HCT116 (cell line): Measurements from ENCODE around the gene KIRREL2. TPM values are rescaled to one million over a fixed set of nuclear protein-coding genes. Genes with fewer than 3 reads are reported as not detected.

Experiments used
- ATAC-seq: fragments of 200-7000 bp; cut with Tn5 transposase; 2 replicates; pipeline ENCODE4 v1.9.1; 2020; ENCODE audit warnings: mild to moderate bottlenecking, moderate library complexity
- BruUV-seq: library from RNA; stranded (reverse); fragments of 400-500 nt; replicated peaks from 2 replicates; lab custom pipeline; 2021; lab: Mats Ljungman, UMichigan
- CTCF ChIA-PET: fragments of 300-600 bp; sonication (Branson Sonifier 250); formaldehyde crosslinking; loops from one replicate; lab custom pipeline; 2021; ENCODE audit warnings: antibody characterized with exemption; lab: Charles Lee
- POLR2A ChIA-PET: fragments of 300-600, 350-600 bp; sonication (Branson Sonifier 250); formaldehyde crosslinking; loops from one replicate; lab custom pipeline; 2021; ENCODE audit warnings: antibody characterized with exemption; lab: Charles Lee
- RAD21 ChIA-PET, 2 experiments: fragments of 300-600 bp; sonication (Branson Sonifier 250); formaldehyde crosslinking; loops; one replicate each; lab custom pipeline; 2023; ENCODE audit warnings: low total read pairs in 2 of 2; ENCODE audit not compliant: uncharacterized antibody in 2 of 2, unreplicated experiment in 2 of 2, low non-redundant PET in 1 of 2; lab: Charles Lee
- DNase-seq: peaks from one replicate; pipeline ENCODE4 v3.0.0-alpha.2; 2010; ENCODE audit warnings: low read depth, low spot score
- H2AFZ ChIP-seq: fragments of 200-600 bp; shearing (Covaris generic), sonication (generic); 2 replicates; pipeline ENCODE4 v1.6.1; 2017; ENCODE audit warnings: low read depth, mixed run types, mixed read lengths, antibody characterized with exemption, low read length; ENCODE audit not compliant: poor library complexity, severe bottlenecking
- H3K27ac ChIP-seq: 2 replicates; pipeline ENCODE4 v1.5.1; 2012; ENCODE audit warnings: low read depth, low read length
- H3K27me3 ChIP-seq: fragments of 200-600 bp; sonication (generic); 2 replicates; pipeline ENCODE4 v1.6.1; 2016; ENCODE audit warnings: mixed run types, low read length, mixed read lengths; ENCODE audit not compliant: insufficient read depth
- H3K36me3 ChIP-seq, 2 experiments: fragments of 200-500 bp in 1 of 2; fragments of 200-600 bp in 1 of 2; sonication (Bioruptor generic) in 1 of 2; sonication (generic) in 1 of 2; 2 replicates each; pipeline versions ENCODE4 v1.5.1 to v1.6.1; 2014 to 2016; ENCODE audit warnings: low read length in 2 of 2, inconsistent platforms in 1 of 2, mixed read lengths in 1 of 2, mixed run types in 1 of 2; ENCODE audit not compliant: insufficient read depth in 2 of 2, control insufficient read depth in 1 of 2
- H3K4me1 ChIP-seq, 2 experiments: fragments of 200-600 bp in 1 of 2; sonication (generic) in 1 of 2; 2 replicates each; pipeline versions ENCODE4 v1.5.1 to v1.6.1; 2012 to 2017; ENCODE audit warnings: low read length in 2 of 2, inconsistent platforms in 1 of 2, mild to moderate bottlenecking in 1 of 2, mixed read lengths in 1 of 2, mixed run types in 1 of 2, moderate library complexity in 1 of 2; ENCODE audit not compliant: insufficient read depth in 2 of 2, control insufficient read depth in 1 of 2
- H3K4me2 ChIP-seq: fragments of 200-600 bp; sonication (generic); 2 replicates; pipeline ENCODE4 v1.6.1; 2017; ENCODE audit warnings: mixed run types, low read length, mixed read lengths
- H3K4me3 ChIP-seq, 2 experiments: fragments of 200-600 bp in 1 of 2; sonication (generic) in 1 of 2; replicated peaks in 1 of 2; 2 replicates each; pipeline ENCODE4 v1.5.1; 2011 to 2016; ENCODE audit warnings: low read length in 2 of 2, control low read depth in 1 of 2, low read depth in 1 of 2, mild to moderate bottlenecking in 1 of 2, mixed read lengths in 1 of 2, mixed run types in 1 of 2
- H3K79me2 ChIP-seq: fragments of 200-600 bp; sonication (generic); 2 replicates; pipeline ENCODE4 v1.6.1; 2017; ENCODE audit warnings: mild to moderate bottlenecking, mixed run types, low read length, moderate library complexity, mixed read lengths; ENCODE audit not compliant: insufficient read depth
- H3K9ac ChIP-seq: fragments of 200-600 bp; sonication (generic); 2 replicates; pipeline ENCODE4 v1.6.1; 2016; ENCODE audit warnings: low read length, mixed read lengths
- H3K9me2 ChIP-seq: fragments of 200-600 bp; sonication (generic), shearing (Covaris generic); 2 replicates; pipeline ENCODE4 v1.6.1; 2017; ENCODE audit warnings: mixed run types, mild to moderate bottlenecking, moderate library complexity; ENCODE audit not compliant: insufficient read depth
- H3K9me3 ChIP-seq, 2 experiments: fragments of 200-500 bp in 1 of 2; fragments of 200-600 bp in 1 of 2; sonication (Bioruptor generic) in 1 of 2; sonication (generic) in 1 of 2; 2 replicates each; pipeline ENCODE4 v1.6.1; 2014 to 2017; ENCODE audit warnings: low read length in 2 of 2, mixed read lengths in 2 of 2, inconsistent platforms in 1 of 2, low read depth in 1 of 2, mild to moderate bottlenecking in 1 of 2, mixed run types in 1 of 2, moderate library complexity in 1 of 2; ENCODE audit not compliant: control insufficient read depth in 1 of 2, insufficient read depth in 1 of 2
- H4K20me1 ChIP-seq: fragments of 200-600 bp; sonication (generic), shearing (Covaris generic); 2 replicates; pipeline ENCODE4 v1.6.1; 2017; ENCODE audit warnings: mixed run types, mild to moderate bottlenecking, moderate library complexity; ENCODE audit not compliant: insufficient read depth
- CEBPB ChIP-seq: IDR thresholded peaks from 2 replicates; pipeline ENCODE4 v1.6.1; 2012; ENCODE audit warnings: low read depth
- CTCF ChIP-seq, 3 experiments: fragments of 200-600 bp in 1 of 3; sonication (generic) in 1 of 3; IDR thresholded peaks in 2 of 3; conservative IDR thresholded peaks in 1 of 3; 2 replicates each; pipeline ENCODE4 v1.5.1; 2012 to 2017; ENCODE audit warnings: low read depth in 2 of 3, low read length in 2 of 3, antibody characterized with exemption in 1 of 3, borderline replicate concordance in 1 of 3, control low read depth in 1 of 3, mild to moderate bottlenecking in 1 of 3, mixed read lengths in 1 of 3, mixed run types in 1 of 3, moderate library complexity in 1 of 3; ENCODE audit not compliant: insufficient read depth in 1 of 3
- ELF1 ChIP-seq: IDR thresholded peaks from 2 replicates; pipeline ENCODE4 v1.6.1; 2012; ENCODE audit warnings: low read depth, borderline replicate concordance
- EZH2 ChIP-seq: fragments of 200-600 bp; sonication (generic); IDR thresholded peaks from 2 replicates; pipeline ENCODE4 v1.6.1; 2017; ENCODE audit warnings: antibody characterized with exemption, mixed run types
- FOSL1 ChIP-seq: IDR thresholded peaks from 2 replicates; pipeline ENCODE4 v1.6.1; 2012; ENCODE audit warnings: low read depth
- JUND ChIP-seq: IDR thresholded peaks from 2 replicates; pipeline ENCODE4 v1.6.1; 2012
- MAX ChIP-seq: IDR thresholded peaks from 2 replicates; pipeline ENCODE4 v1.6.1; 2012
- POLR2A ChIP-seq: IDR thresholded peaks from 2 replicates; pipeline ENCODE4 v1.7.0; 2011; ENCODE audit warnings: borderline replicate concordance; ENCODE audit not compliant: insufficient read depth, insufficient read length; ENCODE audit errors: extremely low read depth
- RAD21 ChIP-seq: IDR thresholded peaks from 2 replicates; pipeline ENCODE4 v1.6.1; 2012; ENCODE audit warnings: low read depth, mild to moderate bottlenecking
- REST ChIP-seq: IDR thresholded peaks from 2 replicates; pipeline ENCODE4 v1.6.1; 2012; ENCODE audit warnings: low read depth
- SIN3A ChIP-seq: IDR thresholded peaks from 2 replicates; pipeline ENCODE4 v1.6.1; 2012; ENCODE audit warnings: low read depth
- SP1 ChIP-seq: IDR thresholded peaks from 2 replicates; pipeline ENCODE4 v1.6.1; 2012; ENCODE audit warnings: low read depth
- TCF7L2 ChIP-seq: IDR thresholded peaks from 2 replicates; pipeline ENCODE4 v1.7.0; 2011; ENCODE audit warnings: borderline replicate concordance, inconsistent platforms; ENCODE audit not compliant: insufficient read depth, insufficient read length; ENCODE audit errors: extremely low read depth
- ZNF274 ChIP-seq: fragments of 200-500 bp; sonication (Bioruptor generic); IDR thresholded peaks from 2 replicates; pipeline ENCODE4 v1.6.1; 2014; ENCODE audit warnings: mild to moderate bottlenecking, low read depth, low read length, inconsistent platforms
- intact Hi-C: fragments of 100-400 bp; cut with micrococcal nuclease; formaldehyde crosslinking; loops from 2 replicates; pipeline ENCODE4 v1.10.0; 2022
- total RNA-seq: library from RNA; stranded (reverse); gene quantifications from one replicate; pipeline ENCODE4 v1.2.1, GENCODE V29; 2021; ENCODE audit not compliant: unreplicated experiment

Gene KIRREL2
- total RNA-seq, 1 experiment from 2014 or later: 1.3 TPM

- no peaks in the 10 kb centered on the region for H3K9me2 ChIP-seq
Observed at GRCh38 chr19:35902870-35903475, 46.3 kb downstream of the KIRREL2 start.

More at GRCh38 chr19:35902870-35903475, 46.3 kb downstream of the KIRREL2 start:
- POLR2A ChIA-PET: no interaction called here
- Histone ChIP-seq H3K4me3 (peak overlapping the region; percentile 41 to 53), H4K20me1 (no peaks in the 10 kb centered on the region), H2AFZ (no peak overlapping the region), H3K4me2 (peak overlapping the region; percentile 89), H3K27ac (peak overlapping the region; percentile 60; the same call in 1 of the 2 replicates), H3K79me2 (peaks cover 23% of the 10 kb centered on the region), H3K9me3 (no peaks in the 10 kb centered on the region), H3K27me3 (no peaks in the 10 kb centered on the region), H3K9ac (peak overlapping the region; percentile 59), H3K36me3 (peaks cover 0 to 6% of the 10 kb centered on the region in 2 experiments; a peak in 1 of 4 replicates), H3K4me1 (peaks cover 22 to 60% of the 10 kb centered on the region in 2 experiments)
- BruUV-seq: no TSS peak
- CTCF ChIA-PET: interaction anchor here (1.6 kb wide), 1 partner anchor 28 kb away, joined by 4 read pairs; no protein-coding TSS in a partner anchor
- TF ChIP-seq SIN3A (no peak), POLR2A (no peak), TCF7L2 (no peak), MAX (no peak), FOSL1 (no peak), ELF1 (no peak), CEBPB (no peak), JUND (no peak), ZNF274 (no peak), SP1 (no peak), RAD21 (no peak), EZH2 (no peak), CTCF (IDR thresholded peaks at IDR 0.05 in 2 of 3, conservative IDR thresholded peaks at IDR 0.05 in 1 of 3; ENCODE audit: borderline replicate concordance in 1 of 3, insufficient read depth in 1 of 3, low read depth in 2 of 3, low read length in 2 of 3) (no peak), REST (no peak)
- intact Hi-C loops: no loop called here
- no peak for ATAC-seq
- DNase-seq: no peak
- RAD21 ChIA-PET: no interaction called here
